ENCODE data around the gene KDM2A.

GRCh38 chr11:67146516-67147226, 27.6 kb downstream of the KDM2A start:
- TF ChIP-seq ZFP3 (tag by site-specific recombination; IDR thresholded peaks at IDR 0.05; ENCODE audit: low read depth) (no peak), KLF10 (tag by site-specific recombination; IDR thresholded peaks at IDR 0.05) (no peak), CTCF (tag by site-specific recombination; IDR thresholded peaks at IDR 0.05) (no peak), ZNF449 (tag by site-specific recombination; IDR thresholded peaks at IDR 0.05) (no peak), ZNF768 (tag by site-specific recombination; IDR thresholded peaks at IDR 0.05) (no peak), ZBTB49 (tag by site-specific recombination; IDR thresholded peaks at IDR 0.05; ENCODE audit: low read depth) (no peak), GFI1B (tag by site-specific recombination; IDR thresholded peaks at IDR 0.05) (no peak), ZNF776 (tag by site-specific recombination; IDR thresholded peaks at IDR 0.05; ENCODE audit: borderline replicate concordance) (no peak)
